SK-N-SH (cell line): ENCODE data around the gene PPP2R5C. TPM values are rescaled to one million over a fixed set of nuclear protein-coding genes. Genes with fewer than 3 reads are reported as not detected.

Experiments
- CTCF ChIA-PET: fragments of 300-600, 350-600 bp; formaldehyde crosslinking; extraction: SDS; loops from one replicate; lab custom pipeline; 2021; lab: Yijun Ruan, JAX
- POLR2A ChIA-PET: fragments of 350-600 bp; sonication (Branson Sonifier 250); formaldehyde crosslinking; extraction: SDS; loops from one replicate; lab custom pipeline; 2020; ENCODE audit warnings: antibody characterized with exemption, inconsistent platforms; lab: Yijun Ruan, JAX
- DNase-seq: peaks from one replicate; pipeline ENCODE4 v3.0.0; 2012
- H2AFZ ChIP-seq: fragments of 200-600 bp; sonication (generic); 2 replicates; pipeline ENCODE4 v1.8.1; 2016; ENCODE audit warnings: antibody characterized with exemption, mild to moderate bottlenecking, low read depth
- H3F3A ChIP-seq: fragments of 200-600 bp; sonication (generic); replicated peaks from 2 replicates; pipeline ENCODE3; 2016; ENCODE audit warnings: antibody characterized with exemption, mild to moderate bottlenecking; ENCODE audit not compliant: insufficient read depth
- H3K27ac ChIP-seq, 2 experiments: fragments of 200-500 bp in 1 of 2; fragments of 200-600 bp in 1 of 2; sonication (Bioruptor generic) in 1 of 2; sonication (generic), shearing (Covaris generic) in 1 of 2; 2 replicates each; pipeline versions ENCODE4 v1.5.1 to v1.6.1; 2014 to 2016; ENCODE audit warnings: low read depth in 2 of 2, inconsistent platforms in 1 of 2, low read length in 1 of 2, mild to moderate bottlenecking in 1 of 2, mixed read lengths in 1 of 2
- H3K27me3 ChIP-seq: fragments of 200-600 bp; sonication (generic), shearing (Covaris generic); 2 replicates; pipeline ENCODE4 v1.6.1; 2016; ENCODE audit warnings: mixed run types; ENCODE audit not compliant: insufficient read depth
- H3K36me3 ChIP-seq, 2 experiments: fragments of 200-500 bp in 1 of 2; fragments of 200-600 bp in 1 of 2; sonication (Bioruptor generic) in 1 of 2; sonication (generic) in 1 of 2; replicated peaks in 1 of 2; 2 replicates each; pipeline versions ENCODE3 to v1.5.1; 2014 to 2016; ENCODE audit warnings: low read length in 1 of 2, mild to moderate bottlenecking in 1 of 2; ENCODE audit not compliant: insufficient read depth in 2 of 2, control insufficient read depth in 1 of 2
- H3K4me1 ChIP-seq, 2 experiments: fragments of 200-500 bp in 1 of 2; fragments of 200-600 bp in 1 of 2; sonication (Bioruptor generic) in 1 of 2; sonication (generic), shearing (Covaris generic) in 1 of 2; 2 replicates each; pipeline versions ENCODE4 v1.5.1 to v1.6.1; 2014 to 2016; ENCODE audit warnings: low read depth in 1 of 2, low read length in 1 of 2, mixed run types in 1 of 2; ENCODE audit not compliant: insufficient read depth in 2 of 2, control insufficient read depth in 1 of 2
- H3K4me2 ChIP-seq: fragments of 200-600 bp; sonication (generic), shearing (Covaris generic); 2 replicates; pipeline ENCODE4 v1.6.1; 2017; ENCODE audit warnings: mixed run types
- H3K4me3 ChIP-seq, 2 experiments: fragments of 200-500 bp in 1 of 2; fragments of 200-600 bp in 1 of 2; sonication (Bioruptor generic) in 1 of 2; sonication (generic), shearing (Covaris generic) in 1 of 2; 2 replicates each; pipeline versions ENCODE4 v1.5.1 to v1.8.1; 2014 to 2016; ENCODE audit warnings: low read depth in 2 of 2, inconsistent platforms in 1 of 2, low read length in 1 of 2, mild to moderate bottlenecking in 1 of 2, mixed read lengths in 1 of 2, moderate library complexity in 1 of 2
- H3K79me2 ChIP-seq: fragments of 200-600 bp; sonication (generic); 2 replicates; pipeline ENCODE4 v1.8.1; 2017; ENCODE audit warnings: mild to moderate bottlenecking; ENCODE audit not compliant: insufficient read depth
- H3K9ac ChIP-seq: fragments of 200-600 bp; sonication (generic); 2 replicates; pipeline ENCODE4 v1.6.1; 2017; ENCODE audit warnings: mixed run types
- H3K9me2 ChIP-seq: fragments of 200-600 bp; sonication (generic); 2 replicates; pipeline ENCODE4 v1.6.1; 2017; ENCODE audit warnings: mixed run types
- H3K9me3 ChIP-seq: fragments of 200-600 bp; sonication (generic); 2 replicates; pipeline ENCODE4 v1.6.1; 2017; ENCODE audit warnings: mixed run types, mild to moderate bottlenecking, moderate library complexity
- H4K20me1 ChIP-seq: fragments of 200-600 bp; sonication (generic); 2 replicates; pipeline ENCODE4 v1.6.1; 2017; ENCODE audit warnings: mild to moderate bottlenecking, mixed run types; ENCODE audit not compliant: insufficient read depth
- CHD2 ChIP-seq: fragments of 150-350 bp; IDR thresholded peaks from 2 replicates; pipeline ENCODE4 v1.6.1; 2018; ENCODE audit warnings: low read length; ENCODE audit not compliant: partially characterized antibody
- ELF1 ChIP-seq: IDR thresholded peaks from 2 replicates; pipeline ENCODE4 v1.4.0; 2012
- EZH2phosphoT487 ChIP-seq: fragments of 200-600 bp; sonication (generic); IDR thresholded peaks from 2 replicates; pipeline ENCODE4 v1.6.1; 2017; ENCODE audit warnings: low read depth, mixed run types, mild to moderate bottlenecking, antibody characterized with exemption, moderate library complexity, borderline replicate concordance
- FOXM1 ChIP-seq: IDR thresholded peaks from 2 replicates; pipeline ENCODE4 v1.4.0; 2012; ENCODE audit warnings: low read depth, mild to moderate bottlenecking
- GATA2 ChIP-seq: sonication (generic); formaldehyde crosslinking; IDR thresholded peaks from 2 replicates; pipeline ENCODE4 v1.5.0; 2020; ENCODE audit warnings: mild to moderate bottlenecking, missing genetic modification reagents
- MEF2A ChIP-seq: IDR thresholded peaks from 2 replicates; pipeline ENCODE4 v1.4.0; 2012; ENCODE audit warnings: low read depth, borderline replicate concordance
- NFIC ChIP-seq: IDR thresholded peaks from 2 replicates; pipeline ENCODE4 v1.4.0; 2012; ENCODE audit warnings: borderline replicate concordance
- POLR2AphosphoS5 ChIP-seq: IDR thresholded peaks from 2 replicates; pipeline ENCODE4 v1.6.1; 2012; ENCODE audit warnings: low read depth, low read length
- RCOR1 ChIP-seq: fragments of 150-350 bp; IDR thresholded peaks from 2 replicates; pipeline ENCODE4 v1.6.1; 2017; ENCODE audit warnings: antibody characterized with exemption, low read length
- RFX5 ChIP-seq: IDR thresholded peaks from 2 replicates; pipeline ENCODE4 v1.6.1; 2012; ENCODE audit warnings: mild to moderate bottlenecking, improper control_type of control experiment, low read length
- RXRA ChIP-seq: IDR thresholded peaks from 2 replicates; pipeline ENCODE4 v1.4.0; 2012; ENCODE audit warnings: low read depth, mild to moderate bottlenecking, borderline replicate concordance
- SIN3A ChIP-seq: IDR thresholded peaks from 2 replicates; pipeline ENCODE4 v1.6.1; 2012; ENCODE audit warnings: low read depth, mild to moderate bottlenecking, low read length, moderate library complexity, borderline replicate concordance
- SMC3 ChIP-seq: IDR thresholded peaks from 2 replicates; pipeline ENCODE4 v1.6.1; 2012; ENCODE audit warnings: low read depth, low read length, improper control_type of control experiment
- TCF12 ChIP-seq: IDR thresholded peaks from 2 replicates; pipeline ENCODE4 v1.4.0; 2012
- YY1 ChIP-seq: IDR thresholded peaks from 2 replicates; pipeline ENCODE4 v1.4.0; 2012; ENCODE audit warnings: low read depth, mild to moderate bottlenecking
- ZBTB33 ChIP-seq: IDR thresholded peaks from 2 replicates; pipeline ENCODE4 v1.4.0; 2012; ENCODE audit warnings: low read depth, borderline replicate concordance
- WGBS: methylation state at CpG from one replicate; pipeline ENCODE4 v1.1.6; 2017; ENCODE audit warnings: low lambda C conversion rate; 5-methylcytosine and 5-hydroxymethylcytosine counted together
- polyA plus RNA-seq, 3 experiments: library from polyadenylated mRNA; depleted of rRNA; stranded (reverse); fragments of >200 nt; gene quantifications; 2 replicates each; pipeline ENCODE4 v1.2.3, GENCODE V29; 2012
- TF ChIP-seq, protein P1 (sequence below): fragments of 150-350 bp; IDR thresholded peaks from 2 replicates; pipeline ENCODE4 v1.6.1; 2017; ENCODE audit warnings: antibody characterized with exemption, low read length, low read depth, borderline replicate concordance
- TF ChIP-seq, protein P2 (sequence below): fragments of 150-350 bp; IDR thresholded peaks from 2 replicates; pipeline ENCODE4 v1.6.1; 2016; ENCODE audit warnings: mild to moderate bottlenecking, low read depth, low read length

The PPP2R5C gene
- polyA plus RNA-seq, 1 of the 3 experiments (the other 2 are of a cell fraction), result 43.7 TPM

GRCh38 chr14:101859958-101860357, 98.4 kb downstream of the PPP2R5C start:
- Histone ChIP-seq H3K4me3 (no peak overlapping the region), H3F3A (peaks cover 12% of the 10 kb centered on the region), H3K27ac (peak overlapping the region in 1 of 2 experiments; percentile 93; a peak in 3 of 4 replicates), H3K27me3 (no peaks in the 10 kb centered on the region), H3K36me3 (peaks cover 16 to 40% of the 10 kb centered on the region in 2 experiments), H4K20me1 (peaks cover 30% of the 10 kb centered on the region), H3K9ac (no peak overlapping the region), H3K4me1 (peaks cover 0 to 32% of the 10 kb centered on the region in 2 experiments; a peak in 2 of 4 replicates), H3K4me2 (no peak overlapping the region), H3K79me2 (peaks cover 74% of the 10 kb centered on the region), H2AFZ (no peak overlapping the region), H3K9me2 (no peaks in the 10 kb centered on the region), H3K9me3 (no peaks in the 10 kb centered on the region)
- TF ChIP-seq FOXM1 (no peak), POLR2AphosphoS5 (no peak), EZH2phosphoT487 (no peak), SMC3 (no peak), NFIC (no peak), CHD2 (no peak), MEF2A (no peak), ZBTB33 (no peak), RCOR1 (no peak), YY1 (no peak), SIN3A (no peak), RFX5 (no peak), TCF12 (no peak), ELF1 (no peak), GATA2 (CRISPR knock-in tag) (no peak), RXRA (no peak)
- TF ChIP-seq, protein P1, sequence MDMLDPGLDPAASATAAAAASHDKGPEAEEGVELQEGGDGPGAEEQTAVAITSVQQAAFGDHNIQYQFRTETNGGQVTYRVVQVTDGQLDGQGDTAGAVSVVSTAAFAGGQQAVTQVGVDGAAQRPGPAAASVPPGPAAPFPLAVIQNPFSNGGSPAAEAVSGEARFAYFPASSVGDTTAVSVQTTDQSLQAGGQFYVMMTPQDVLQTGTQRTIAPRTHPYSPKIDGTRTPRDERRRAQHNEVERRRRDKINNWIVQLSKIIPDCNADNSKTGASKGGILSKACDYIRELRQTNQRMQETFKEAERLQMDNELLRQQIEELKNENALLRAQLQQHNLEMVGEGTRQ, result no peak
- TF ChIP-seq, protein P2, sequence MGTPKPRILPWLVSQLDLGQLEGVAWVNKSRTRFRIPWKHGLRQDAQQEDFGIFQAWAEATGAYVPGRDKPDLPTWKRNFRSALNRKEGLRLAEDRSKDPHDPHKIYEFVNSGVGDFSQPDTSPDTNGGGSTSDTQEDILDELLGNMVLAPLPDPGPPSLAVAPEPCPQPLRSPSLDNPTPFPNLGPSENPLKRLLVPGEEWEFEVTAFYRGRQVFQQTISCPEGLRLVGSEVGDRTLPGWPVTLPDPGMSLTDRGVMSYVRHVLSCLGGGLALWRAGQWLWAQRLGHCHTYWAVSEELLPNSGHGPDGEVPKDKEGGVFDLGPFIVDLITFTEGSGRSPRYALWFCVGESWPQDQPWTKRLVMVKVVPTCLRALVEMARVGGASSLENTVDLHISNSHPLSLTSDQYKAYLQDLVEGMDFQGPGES, result no peak
- 100% methylated on average over 1 of the region's 1 CpG for WGBS
- no peak for DNase-seq
- ChIA-PET CTCF (interaction anchor here (1.6 kb wide), 1 partner anchor 89 kb away, joined by 6 read pairs; no protein-coding TSS in a partner anchor), POLR2A (no interaction called here)
